ENCODE data around the gene LRFN4.

Gene LRFN4

GRCh38 chr11:66858939-66859685 lies 2.2 kb downstream of the LRFN4 start:
- DNase-seq: no peak

DNA sequence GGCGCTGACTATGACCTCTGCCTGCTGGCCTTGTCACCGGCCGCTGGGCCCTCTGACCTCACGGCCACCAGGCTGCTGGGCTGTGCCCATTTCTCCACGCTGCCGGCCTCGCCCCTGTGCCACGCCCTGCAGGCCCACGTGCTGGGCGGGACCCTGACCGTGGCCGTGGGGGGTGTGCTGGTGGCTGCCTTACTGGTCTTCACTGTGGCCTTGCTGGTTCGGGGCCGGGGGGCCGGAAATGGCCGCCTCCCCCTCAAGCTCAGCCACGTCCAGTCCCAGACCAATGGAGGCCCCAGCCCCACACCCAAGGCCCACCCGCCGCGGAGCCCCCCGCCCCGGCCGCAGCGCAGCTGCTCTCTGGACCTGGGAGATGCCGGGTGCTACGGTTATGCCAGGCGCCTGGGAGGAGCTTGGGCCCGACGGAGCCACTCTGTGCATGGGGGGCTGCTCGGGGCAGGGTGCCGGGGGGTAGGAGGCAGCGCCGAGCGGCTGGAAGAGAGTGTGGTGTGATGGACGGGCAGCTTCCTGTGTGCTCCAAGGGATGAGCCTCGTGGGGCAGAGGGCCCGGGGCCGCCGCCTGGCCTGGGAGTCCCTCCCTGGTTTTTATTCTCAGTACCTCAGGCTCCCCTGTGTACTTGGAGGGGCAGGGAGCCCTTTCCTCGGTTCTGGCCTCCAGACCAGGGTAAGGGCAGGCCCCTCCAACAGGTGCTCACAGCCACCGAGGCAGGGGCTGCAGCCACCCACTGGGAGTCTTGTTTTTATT lies 3.0 kb downstream of the LRFN4 start:
- DNase-seq: no peak

DNA sequence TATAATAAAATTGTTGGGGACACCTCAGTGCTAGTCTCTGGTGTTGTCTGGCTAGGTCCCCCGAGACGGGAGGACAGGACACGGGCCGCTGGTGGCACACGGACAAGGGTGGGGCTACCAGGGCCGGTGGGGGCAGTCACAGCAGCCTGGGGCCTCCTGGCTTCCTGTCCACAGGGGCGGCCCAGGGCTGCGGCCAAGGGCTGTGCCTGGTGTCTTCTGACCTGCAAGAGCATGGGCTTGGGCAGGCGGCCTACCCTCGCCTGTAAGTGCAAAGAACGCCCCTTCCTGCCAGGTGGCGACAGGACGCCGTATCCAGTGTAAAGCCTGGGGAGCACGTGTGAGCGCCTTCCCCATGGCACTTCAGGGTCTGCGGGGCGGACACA lies 3.6 kb downstream of the LRFN4 start:
- DNase-seq: no peak

DNA sequence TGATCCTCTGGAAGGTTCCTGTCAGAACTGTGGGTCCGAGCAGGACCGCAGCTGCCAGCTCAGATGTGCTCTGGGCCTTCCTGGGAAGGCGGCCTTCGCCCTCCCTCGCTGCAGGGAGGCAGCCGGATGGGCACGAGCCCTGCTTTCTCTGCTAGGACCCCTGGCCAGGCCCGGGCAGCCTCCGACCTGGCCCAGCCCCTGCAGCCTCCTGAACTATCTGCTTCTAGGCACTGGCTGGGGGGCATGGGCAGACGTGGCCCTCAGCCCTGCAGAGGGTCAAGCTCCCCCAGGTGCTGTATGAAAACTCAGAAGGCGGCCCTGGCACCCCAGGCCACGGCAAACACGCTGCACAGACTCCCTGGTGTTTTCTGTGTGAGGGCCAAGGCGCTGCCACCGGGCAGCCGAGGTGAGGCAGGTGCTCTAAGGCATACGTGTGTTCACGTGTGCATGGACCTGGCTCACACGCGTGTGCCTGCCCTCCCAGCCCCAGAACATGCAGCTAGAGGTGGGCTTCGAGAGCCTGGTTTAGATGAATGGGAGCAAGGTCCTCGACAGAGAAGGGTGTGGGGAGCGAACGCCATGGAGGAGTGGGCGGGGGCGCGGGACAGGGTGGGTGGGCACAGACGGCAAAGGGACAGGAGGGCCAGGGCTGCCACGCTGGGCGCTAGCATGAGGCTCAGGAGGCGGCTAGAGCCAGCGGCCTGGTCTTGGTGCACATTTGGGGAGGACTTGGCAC lies 4.3 kb downstream of the LRFN4 start:
- no peak for DNase-seq

- DNase-seq: no peak
These were observed 5.1 kb downstream of the LRFN4 start for GRCh38 chr11:66861774-66862558.

GRCh38 chr11:66862559-66863037 lies 5.7 kb downstream of the LRFN4 start:
- no peak for DNase-seq

GRCh38 chr11:66863428-66864125 lies 6.7 kb downstream of the LRFN4 start:
- no peak for DNase-seq

DNA sequence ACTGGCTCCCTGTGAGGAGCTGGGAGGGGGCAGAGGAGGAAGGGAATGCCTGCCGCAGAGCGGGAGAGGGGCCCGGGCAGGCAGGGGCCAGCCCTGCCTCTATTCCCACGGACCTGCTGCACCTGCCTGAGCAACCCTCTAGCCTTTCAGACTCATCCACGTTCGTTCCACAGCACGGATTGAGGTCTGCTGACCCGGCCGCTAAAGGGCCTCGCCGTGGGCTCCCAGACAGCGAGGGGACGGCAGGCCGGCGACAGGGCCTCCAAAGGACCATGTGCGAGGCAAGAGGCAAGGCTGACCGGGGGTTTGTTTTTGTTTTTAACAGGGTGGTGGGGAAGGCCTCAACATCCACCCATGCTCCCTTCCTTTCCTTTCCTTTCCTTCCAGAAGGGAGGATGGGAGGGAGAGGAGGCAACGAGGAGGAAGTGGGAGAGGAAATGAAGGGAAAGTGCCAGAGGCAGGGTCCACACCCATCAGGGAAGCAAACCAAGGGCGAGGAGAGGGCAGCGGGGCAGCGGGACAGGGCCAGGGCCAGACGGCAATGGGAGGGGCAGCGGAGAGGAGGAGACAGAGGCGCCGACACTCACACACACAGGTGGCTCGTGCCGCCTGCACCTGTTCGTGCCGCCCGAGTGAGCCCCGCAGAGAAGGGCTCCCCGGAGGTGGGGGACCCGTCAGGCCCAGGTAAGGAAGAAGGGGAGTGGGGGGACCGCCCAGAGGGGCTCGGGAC lies 7.5 kb downstream of the LRFN4 start:
- no peak for DNase-seq

DNA sequence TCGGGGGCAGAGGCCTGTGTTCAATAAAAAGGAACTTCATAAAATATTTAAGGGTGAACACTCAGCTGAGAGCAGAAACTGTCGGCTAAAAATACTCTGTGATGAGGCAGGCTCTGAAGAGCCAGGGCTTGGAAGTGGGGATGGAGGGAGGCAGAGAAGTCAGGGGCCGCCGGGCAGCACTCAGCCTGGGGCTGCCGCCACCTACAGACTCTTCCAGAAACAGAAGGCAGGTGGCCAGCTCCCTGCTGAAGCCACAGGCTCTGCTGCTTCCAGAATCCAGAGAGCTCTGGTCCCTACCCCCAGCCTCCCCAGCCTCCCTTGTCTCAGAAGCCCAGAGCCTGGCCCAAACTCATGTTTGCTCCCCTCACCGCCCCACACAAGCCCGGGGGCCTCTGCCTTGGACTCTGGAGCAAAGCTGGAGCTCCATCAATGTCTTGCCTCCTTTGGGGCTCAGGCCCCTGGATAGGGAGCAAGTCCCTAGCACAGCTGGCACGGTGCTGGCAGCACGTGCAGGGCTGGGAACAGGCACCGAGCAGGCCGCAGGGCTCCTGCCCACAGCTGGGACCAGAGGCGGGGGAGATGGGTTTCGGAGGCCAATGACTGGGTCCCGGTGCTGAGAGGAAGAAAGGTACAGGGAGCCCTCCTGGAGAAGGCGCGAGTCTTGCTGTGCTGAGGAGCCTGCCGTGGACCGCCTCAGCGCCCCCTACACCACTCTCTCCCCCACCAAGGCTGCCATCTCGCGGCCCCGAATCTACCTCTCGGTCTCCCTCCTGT lies 8.2 kb downstream of the LRFN4 start:
- peak; percentile 8 for DNase-seq

DNA sequence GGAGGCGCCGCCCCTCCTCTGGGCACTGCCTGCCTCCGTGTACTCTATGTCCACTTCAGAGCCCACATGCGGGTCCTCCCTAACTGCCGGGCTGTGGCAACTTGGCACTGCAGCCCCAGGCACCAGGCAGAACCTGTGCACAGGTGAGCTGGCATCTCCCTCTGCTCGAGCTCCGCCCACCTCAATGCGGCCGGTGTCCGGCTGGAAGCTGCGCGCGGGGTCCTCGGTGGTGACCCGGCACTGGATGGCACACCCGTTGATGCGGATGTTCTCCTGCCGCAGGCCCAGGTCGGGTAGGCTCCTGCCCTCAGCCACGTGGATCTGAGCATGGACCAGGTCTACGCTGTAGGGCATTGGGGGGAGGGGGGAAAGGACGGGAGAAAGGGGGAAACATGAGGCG lies 9.1 kb downstream of the LRFN4 start:
- DNase-seq: no peak

- DNase-seq: no peak
These were observed 9.7 kb downstream of the LRFN4 start for GRCh38 chr11:66866511-66866986.

- DNase-seq: no peak
These were observed 10.7 kb downstream of the LRFN4 start for GRCh38 chr11:66867425-66868040.

GRCh38 chr11:66868082-66868725 lies 11.3 kb downstream of the LRFN4 start:
- no peak for DNase-seq

GRCh38 chr11:66868726-66869566 lies 12.1 kb downstream of the LRFN4 start:
- DNase-seq: no peak

GRCh38 chr11:66869567-66869870 lies 12.7 kb downstream of the LRFN4 start:
- DNase-seq: no peak

DNA sequence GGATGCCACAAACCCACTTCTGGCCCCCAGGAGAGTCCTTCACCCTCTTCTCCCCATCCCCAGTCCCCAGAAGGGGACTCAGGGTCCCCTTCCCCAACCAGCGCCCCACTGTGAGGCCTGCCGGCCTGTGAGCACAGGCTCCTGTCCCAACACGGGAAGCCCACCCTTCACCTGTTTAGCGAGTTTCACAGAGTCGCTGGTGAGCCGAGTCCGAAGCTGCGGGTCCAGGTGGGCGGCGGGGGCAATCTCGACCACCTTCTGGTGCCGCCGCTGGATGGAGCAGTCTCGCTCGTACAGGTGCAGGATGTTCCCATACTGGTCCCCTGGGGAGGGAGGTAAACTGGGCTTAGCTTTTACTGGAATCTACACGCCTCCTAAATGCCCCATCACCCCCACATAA lies 13.3 kb downstream of the LRFN4 start:
- DNase-seq: no peak

- DNase-seq: no peak
These were observed 14.0 kb downstream of the LRFN4 start for GRCh38 chr11:66870616-66871520.

DNA sequence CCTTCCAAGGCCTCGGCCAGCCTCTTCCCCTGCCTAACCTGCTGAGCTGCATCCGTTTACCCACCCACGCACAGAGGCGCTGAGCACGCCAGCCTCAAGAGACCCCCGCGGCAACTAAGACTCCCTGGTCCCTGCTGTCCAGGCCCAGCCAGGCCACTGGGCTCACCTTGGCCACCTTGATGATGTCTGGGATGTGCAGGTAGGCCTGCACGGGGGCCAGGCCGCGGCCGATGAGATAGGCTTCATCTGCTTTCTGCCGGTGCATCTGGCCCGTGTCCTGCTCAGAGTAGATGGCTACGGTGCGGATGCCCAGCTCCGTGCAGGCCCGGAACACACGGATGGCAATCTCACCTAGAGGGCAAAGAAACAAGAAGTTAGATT lies 14.6 kb downstream of the LRFN4 start:
- DNase-seq: no peak

Measured in NCI-H1092 (cell line).